ENCODE measurements around the gene CFAP54. TPM values are rescaled to one million over a fixed set of nuclear protein-coding genes. Genes with fewer than 3 reads are reported as not detected.
"Not testable (repeated sequence)": the region's sequence is repeated elsewhere in the genome, so short reads cannot be mapped to it uniquely, and the experiment has no call there.

CFAP54 gene
- total RNA-seq, 1 experiment from 2014 or later: 0.09 TPM

DNA sequence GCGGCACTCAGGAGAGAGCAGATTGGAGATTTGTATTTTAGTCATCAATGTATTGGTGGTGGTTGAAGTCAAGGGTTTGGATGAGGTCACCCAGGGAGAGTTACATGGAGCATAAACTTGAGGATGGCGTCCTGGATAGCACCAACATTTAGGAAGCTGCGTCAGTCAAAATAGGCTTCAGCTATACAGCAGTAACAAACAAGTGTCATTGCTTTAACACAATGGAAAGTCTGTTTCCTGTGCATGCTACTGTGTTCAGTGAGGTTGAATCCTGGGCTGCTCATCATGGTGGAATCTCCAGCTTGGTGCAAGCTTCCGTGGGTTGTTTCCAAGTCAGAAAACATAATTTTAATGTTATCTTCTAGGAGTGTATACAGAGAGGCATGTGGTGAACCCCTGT, 180.4 kb downstream of the CFAP54 start:
- H3K27me3 Mint-ChIP-seq (ENCODE audit: low read depth): no peaks in the 10 kb centered on the region
- POLR2A ChIA-PET: no interaction called here
- no peak overlapping the region for H3K27ac Mint-ChIP-seq
- TF ChIP-seq ZNF121 (CRISPR knock-in tag; IDR thresholded peaks at IDR 0.05): no peak
- no peak for TF ChIP-seq ZNF671 (CRISPR knock-in tag; IDR thresholded peaks at IDR 0.05)
- no peak for TF ChIP-seq CREM (CRISPR knock-in tag; IDR thresholded peaks at IDR 0.05)
- TF ChIP-seq E2F1 (CRISPR knock-in tag; IDR thresholded peaks at IDR 0.05): no peak
- TF ChIP-seq GABPB1 (CRISPR knock-in tag; IDR thresholded peaks at IDR 0.05): no peak
- no peak for TF ChIP-seq TCF7 (CRISPR knock-in tag; IDR thresholded peaks at IDR 0.05; ENCODE audit: low read depth)
- TF ChIP-seq, protein P1, sequence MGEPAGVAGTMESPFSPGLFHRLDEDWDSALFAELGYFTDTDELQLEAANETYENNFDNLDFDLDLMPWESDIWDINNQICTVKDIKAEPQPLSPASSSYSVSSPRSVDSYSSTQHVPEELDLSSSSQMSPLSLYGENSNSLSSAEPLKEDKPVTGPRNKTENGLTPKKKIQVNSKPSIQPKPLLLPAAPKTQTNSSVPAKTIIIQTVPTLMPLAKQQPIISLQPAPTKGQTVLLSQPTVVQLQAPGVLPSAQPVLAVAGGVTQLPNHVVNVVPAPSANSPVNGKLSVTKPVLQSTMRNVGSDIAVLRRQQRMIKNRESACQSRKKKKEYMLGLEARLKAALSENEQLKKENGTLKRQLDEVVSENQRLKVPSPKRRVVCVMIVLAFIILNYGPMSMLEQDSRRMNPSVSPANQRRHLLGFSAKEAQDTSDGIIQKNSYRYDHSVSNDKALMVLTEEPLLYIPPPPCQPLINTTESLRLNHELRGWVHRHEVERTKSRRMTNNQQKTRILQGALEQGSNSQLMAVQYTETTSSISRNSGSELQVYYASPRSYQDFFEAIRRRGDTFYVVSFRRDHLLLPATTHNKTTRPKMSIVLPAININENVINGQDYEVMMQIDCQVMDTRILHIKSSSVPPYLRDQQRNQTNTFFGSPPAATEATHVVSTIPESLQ (CRISPR knock-in tag; IDR thresholded peaks at IDR 0.05): no peak
- no peak for TF ChIP-seq ZNF232 (CRISPR knock-in tag; IDR thresholded peaks at IDR 0.05)
- no peak for TF ChIP-seq SOX15 (CRISPR knock-in tag; IDR thresholded peaks at IDR 0.05)
- no peak for TF ChIP-seq ZBTB21 (CRISPR knock-in tag; IDR thresholded peaks at IDR 0.05; ENCODE audit: borderline replicate concordance)
- TF ChIP-seq, protein P2, sequence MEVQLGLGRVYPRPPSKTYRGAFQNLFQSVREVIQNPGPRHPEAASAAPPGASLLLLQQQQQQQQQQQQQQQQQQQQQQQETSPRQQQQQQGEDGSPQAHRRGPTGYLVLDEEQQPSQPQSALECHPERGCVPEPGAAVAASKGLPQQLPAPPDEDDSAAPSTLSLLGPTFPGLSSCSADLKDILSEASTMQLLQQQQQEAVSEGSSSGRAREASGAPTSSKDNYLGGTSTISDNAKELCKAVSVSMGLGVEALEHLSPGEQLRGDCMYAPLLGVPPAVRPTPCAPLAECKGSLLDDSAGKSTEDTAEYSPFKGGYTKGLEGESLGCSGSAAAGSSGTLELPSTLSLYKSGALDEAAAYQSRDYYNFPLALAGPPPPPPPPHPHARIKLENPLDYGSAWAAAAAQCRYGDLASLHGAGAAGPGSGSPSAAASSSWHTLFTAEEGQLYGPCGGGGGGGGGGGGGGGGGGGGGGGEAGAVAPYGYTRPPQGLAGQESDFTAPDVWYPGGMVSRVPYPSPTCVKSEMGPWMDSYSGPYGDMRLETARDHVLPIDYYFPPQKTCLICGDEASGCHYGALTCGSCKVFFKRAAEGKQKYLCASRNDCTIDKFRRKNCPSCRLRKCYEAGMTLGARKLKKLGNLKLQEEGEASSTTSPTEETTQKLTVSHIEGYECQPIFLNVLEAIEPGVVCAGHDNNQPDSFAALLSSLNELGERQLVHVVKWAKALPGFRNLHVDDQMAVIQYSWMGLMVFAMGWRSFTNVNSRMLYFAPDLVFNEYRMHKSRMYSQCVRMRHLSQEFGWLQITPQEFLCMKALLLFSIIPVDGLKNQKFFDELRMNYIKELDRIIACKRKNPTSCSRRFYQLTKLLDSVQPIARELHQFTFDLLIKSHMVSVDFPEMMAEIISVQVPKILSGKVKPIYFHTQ (CRISPR knock-in tag; IDR thresholded peaks at IDR 0.05): no peak
- no peak for TF ChIP-seq ZNF416 (CRISPR knock-in tag; IDR thresholded peaks at IDR 0.05)
- TF ChIP-seq NR3C1 (CRISPR knock-in tag; conservative IDR thresholded peaks at IDR 0.05; ENCODE audit: low read depth): no peak
- TF ChIP-seq KAT7 (CRISPR knock-in tag; IDR thresholded peaks at IDR 0.05; ENCODE audit: borderline replicate concordance): no peak
- H3K9me3 Mint-ChIP-seq: peaks cover 31% of the 10 kb centered on the region
- peaks cover 12% of the 10 kb centered on the region for H3K4me1 Mint-ChIP-seq
- no peak for DNase-seq (ENCODE audit: low spot score)
- ATAC-seq: no peak
- H3K36me3 Mint-ChIP-seq: peaks cover 5% of the 10 kb centered on the region; the same call in 1 of the 2 replicates
- CTCF ChIA-PET: no interaction called here
- no peak overlapping the region for H3K4me3 Mint-ChIP-seq

DNA sequence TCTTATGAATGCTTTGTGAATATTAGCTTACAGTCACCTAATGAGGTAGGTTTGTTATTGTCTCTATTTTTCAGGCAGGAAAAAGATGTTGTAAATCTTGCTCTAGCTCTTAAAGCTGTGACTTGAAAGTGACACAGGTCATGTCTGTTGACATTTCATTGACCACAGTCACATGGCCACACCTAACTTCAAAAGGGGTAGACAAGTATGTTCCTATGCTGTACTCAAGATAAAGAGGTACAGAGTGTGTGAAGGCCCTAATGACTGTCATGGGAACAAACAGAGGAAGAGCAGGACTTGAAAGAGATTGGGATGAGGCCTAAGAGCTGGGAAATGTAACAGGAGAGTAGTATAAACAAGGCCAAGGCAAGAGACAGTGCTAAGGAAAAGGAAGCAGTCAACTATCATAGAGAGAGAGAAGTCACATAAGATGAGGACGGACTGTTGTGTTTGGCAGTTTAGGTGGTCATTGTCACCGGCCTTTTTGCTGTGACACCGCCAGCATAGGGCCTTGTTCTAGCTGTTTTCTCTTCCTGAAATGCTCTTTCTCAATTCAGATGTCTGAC, 181.0 kb downstream of the CFAP54 start:
- H3K4me1 Mint-ChIP-seq: peaks cover 12% of the 10 kb centered on the region
- H3K36me3 Mint-ChIP-seq: peaks cover 5% of the 10 kb centered on the region; the same call in 1 of the 2 replicates
- no peak for ATAC-seq
- no peak overlapping the region for H3K4me3 Mint-ChIP-seq
- no peaks in the 10 kb centered on the region for H3K27me3 Mint-ChIP-seq (ENCODE audit: low read depth)
- DNase-seq (ENCODE audit: low spot score): no peak
- peaks cover 24% of the 10 kb centered on the region for H3K9me3 Mint-ChIP-seq
- no peak overlapping the region; the same call in 1 of the 2 replicates for H3K27ac Mint-ChIP-seq
- CTCF ChIA-PET: no interaction called here
- TF ChIP-seq SOX15 (CRISPR knock-in tag; IDR thresholded peaks at IDR 0.05) (no peak), ATF2 (CRISPR knock-in tag; IDR thresholded peaks at IDR 0.05; ENCODE audit: borderline replicate concordance, low read depth) (no peak), NFATC4 (CRISPR knock-in tag; IDR thresholded peaks at IDR 0.05) (no peak), ZBTB21 (CRISPR knock-in tag; IDR thresholded peaks at IDR 0.05; ENCODE audit: borderline replicate concordance) (no peak), MXD4 (CRISPR knock-in tag; IDR thresholded peaks at IDR 0.05; ENCODE audit: borderline replicate concordance) (no peak), NFYB (CRISPR knock-in tag; conservative IDR thresholded peaks at IDR 0.05; ENCODE audit: low read depth) (no peak), PREB (CRISPR knock-in tag; IDR thresholded peaks at IDR 0.05; ENCODE audit: borderline replicate concordance) (no peak), HMGA2 (CRISPR knock-in tag; IDR thresholded peaks at IDR 0.05) (no peak), USF1 (CRISPR knock-in tag; IDR thresholded peaks at IDR 0.05) (no peak)
- POLR2A ChIA-PET: no interaction called here

- POLR2A ChIA-PET; H3K36me3 Mint-ChIP-seq; ATAC-seq; H3K9me3 Mint-ChIP-seq; DNase-seq (ENCODE audit: low spot score); CTCF ChIA-PET; H3K27me3 Mint-ChIP-seq (ENCODE audit: low read depth); H3K27ac Mint-ChIP-seq; H3K4me3 Mint-ChIP-seq: not testable (repeated sequence)
- H3K4me1 Mint-ChIP-seq: peaks cover 12% of the 10 kb centered on the region
Observed at GRCh38 chr12:96675519-96675918, 186.1 kb downstream of the CFAP54 start.
